D721Med (cell line): ENCODE results near the gene AKR7A3.

ENCODE experiments used
- DNase-seq: peaks from one replicate; pipeline ENCODE4 v3.0.0; 2011; ENCODE audit warnings: low spot score; ENCODE audit not compliant: insufficient read length
- FAIRE-seq: peaks from 2 replicates; lab custom pipeline; 2011; peaks lifted over from hg19 to GRCh38; lab: Jason Lieb, UNC
- TF ChIP-seq, protein P1 (sequence below): IDR thresholded peaks from 2 replicates; pipeline ENCODE4 v1.5.1; 2012; ENCODE audit warnings: mild to moderate bottlenecking, control low read depth; ENCODE audit not compliant: insufficient read depth; ENCODE audit errors: missing control alignments

AKR7A3 gene

DNA sequence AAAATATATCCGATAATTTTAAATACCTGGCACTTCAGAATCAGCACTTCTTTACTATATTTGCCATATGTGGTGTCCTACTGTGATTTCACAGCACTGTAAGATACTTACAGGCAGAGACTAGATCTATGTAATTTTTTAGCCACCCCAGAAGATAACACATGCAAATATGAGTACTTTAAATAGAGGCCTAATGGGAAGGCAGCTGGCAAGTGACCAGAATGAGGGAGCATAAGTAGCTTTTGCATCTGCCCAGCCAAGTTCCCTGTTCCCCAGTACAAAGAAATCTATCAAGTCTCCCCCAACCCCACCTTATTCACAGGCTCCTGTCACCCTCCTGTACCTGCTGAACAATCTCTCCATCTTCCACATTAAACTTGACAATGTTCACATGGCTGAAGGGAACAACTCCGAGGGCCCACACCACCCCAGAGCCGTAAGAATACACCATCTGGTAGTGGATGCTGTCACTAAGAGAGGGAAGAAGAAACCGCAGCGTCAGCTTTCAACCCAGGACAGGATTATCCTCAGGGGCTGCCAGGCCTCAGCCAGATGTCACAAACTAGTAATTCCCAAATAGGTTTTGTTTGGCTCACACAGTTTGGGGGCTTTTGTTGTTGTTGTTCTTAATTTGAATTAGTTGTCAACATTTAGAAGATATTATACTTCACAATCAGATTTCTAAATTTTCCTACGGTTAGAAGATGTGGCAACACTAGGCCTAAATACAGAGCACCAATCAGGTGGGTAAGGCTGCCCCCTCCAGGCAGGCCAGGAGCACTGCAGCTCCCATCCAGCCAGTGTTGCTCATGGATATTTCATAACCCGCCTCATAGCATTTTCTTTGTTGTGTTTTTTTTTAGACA, 47.7 kb downstream of the AKR7A3 start:
- DNase-seq (peak; percentile 29), FAIRE-seq (no peak)
- TF ChIP-seq, protein P1, sequence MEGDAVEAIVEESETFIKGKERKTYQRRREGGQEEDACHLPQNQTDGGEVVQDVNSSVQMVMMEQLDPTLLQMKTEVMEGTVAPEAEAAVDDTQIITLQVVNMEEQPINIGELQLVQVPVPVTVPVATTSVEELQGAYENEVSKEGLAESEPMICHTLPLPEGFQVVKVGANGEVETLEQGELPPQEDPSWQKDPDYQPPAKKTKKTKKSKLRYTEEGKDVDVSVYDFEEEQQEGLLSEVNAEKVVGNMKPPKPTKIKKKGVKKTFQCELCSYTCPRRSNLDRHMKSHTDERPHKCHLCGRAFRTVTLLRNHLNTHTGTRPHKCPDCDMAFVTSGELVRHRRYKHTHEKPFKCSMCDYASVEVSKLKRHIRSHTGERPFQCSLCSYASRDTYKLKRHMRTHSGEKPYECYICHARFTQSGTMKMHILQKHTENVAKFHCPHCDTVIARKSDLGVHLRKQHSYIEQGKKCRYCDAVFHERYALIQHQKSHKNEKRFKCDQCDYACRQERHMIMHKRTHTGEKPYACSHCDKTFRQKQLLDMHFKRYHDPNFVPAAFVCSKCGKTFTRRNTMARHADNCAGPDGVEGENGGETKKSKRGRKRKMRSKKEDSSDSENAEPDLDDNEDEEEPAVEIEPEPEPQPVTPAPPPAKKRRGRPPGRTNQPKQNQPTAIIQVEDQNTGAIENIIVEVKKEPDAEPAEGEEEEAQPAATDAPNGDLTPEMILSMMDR: peak; percentile 96

DNA sequence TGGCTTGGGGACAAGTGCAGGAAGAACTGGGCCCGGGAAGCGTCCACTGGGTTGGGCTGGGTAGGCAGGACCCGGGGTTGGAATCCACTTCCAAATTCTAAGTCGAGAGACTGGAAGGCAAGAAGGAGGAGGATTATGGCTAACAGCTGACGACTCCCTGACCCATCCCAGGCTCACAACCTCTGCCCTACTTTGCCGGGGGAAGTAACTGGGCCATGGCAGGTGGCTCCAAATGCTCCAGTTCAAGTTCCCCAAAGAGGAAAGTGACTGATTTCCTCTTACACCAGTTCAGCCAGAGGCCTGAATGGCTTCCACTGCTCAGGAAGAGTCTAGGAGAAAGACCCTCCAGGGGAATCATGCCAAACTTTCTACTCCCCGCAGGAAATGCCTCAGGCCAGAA, 48.7 kb downstream of the AKR7A3 start:
- TF ChIP-seq, protein P1: no peak
- FAIRE-seq (no peak), DNase-seq (no peak)

DNA sequence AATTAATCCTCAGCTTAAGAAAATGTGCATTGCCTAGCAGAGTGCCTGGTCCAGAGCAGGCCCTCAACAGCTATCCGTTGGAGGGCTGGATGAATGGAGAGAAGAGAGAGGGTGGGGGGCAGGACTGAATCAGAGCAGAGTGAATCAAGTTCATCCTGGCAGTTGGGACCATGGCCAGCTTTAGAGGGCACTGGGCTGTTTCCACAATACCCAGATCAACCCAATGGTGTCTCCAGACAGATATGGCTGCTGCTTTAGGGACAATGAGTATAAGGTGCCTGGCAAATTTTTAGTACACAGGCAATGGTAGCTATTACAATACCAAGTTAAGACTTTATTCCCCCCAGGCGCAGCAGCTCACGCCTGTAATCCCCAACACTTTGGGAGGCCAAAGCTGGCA, 54.3 kb downstream of the AKR7A3 start:
- FAIRE-seq: no peak
- TF ChIP-seq, protein P1: no peak
- DNase-seq: no peak
